WTC11 (cell line): ENCODE measurements around the gene CTBP1.

ENCODE experiments used
- E2F4 ChIP-seq: sonication (generic); formaldehyde crosslinking; IDR thresholded peaks from 2 replicates; pipeline ENCODE4 v1.8.1; 2022; ENCODE audit warnings: low read depth, mild to moderate bottlenecking, moderate library complexity, missing genetic modification reagents, borderline replicate concordance
- IRF1 ChIP-seq: sonication (generic); formaldehyde crosslinking; IDR thresholded peaks from 2 replicates; pipeline ENCODE4 v1.8.0; 2023; ENCODE audit warnings: missing genetic modification reagents
- SP1 ChIP-seq: sonication (generic); formaldehyde crosslinking; conservative IDR thresholded peaks from 2 replicates; pipeline ENCODE4 v1.8.1; 2022; ENCODE audit warnings: missing genetic modification reagents
- TF ChIP-seq, protein P1 (sequence below): sonication (generic); formaldehyde crosslinking; IDR thresholded peaks from 2 replicates; pipeline ENCODE4 v1.8.1; 2022; ENCODE audit warnings: low read depth, missing genetic modification reagents, borderline replicate concordance

DNA sequence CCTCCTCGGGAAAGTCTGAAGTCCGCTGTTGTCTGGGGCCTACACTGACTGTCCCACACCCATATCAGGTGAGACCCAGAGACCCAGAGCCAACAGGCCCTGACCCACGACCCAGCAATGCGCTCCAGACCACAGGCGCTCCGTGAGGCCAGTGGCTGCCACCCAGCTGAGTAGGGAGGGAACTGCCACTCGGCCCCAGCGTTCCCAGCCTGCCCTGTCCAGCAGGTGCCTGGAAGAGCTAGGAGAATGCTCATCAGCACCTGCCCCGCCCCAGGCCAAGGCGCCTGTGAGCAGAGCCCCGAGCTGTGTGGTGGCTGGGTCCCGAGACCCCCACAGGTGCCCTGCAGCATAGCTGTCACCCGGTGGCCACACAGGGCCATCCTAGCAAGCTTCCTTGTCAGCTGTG, 79.2 kb downstream of the CTBP1 start:
- TF ChIP-seq IRF1 (CRISPR knock-in tag) (no peak), SP1 (CRISPR knock-in tag) (no peak), E2F4 (no peak)
- TF ChIP-seq, protein P1, sequence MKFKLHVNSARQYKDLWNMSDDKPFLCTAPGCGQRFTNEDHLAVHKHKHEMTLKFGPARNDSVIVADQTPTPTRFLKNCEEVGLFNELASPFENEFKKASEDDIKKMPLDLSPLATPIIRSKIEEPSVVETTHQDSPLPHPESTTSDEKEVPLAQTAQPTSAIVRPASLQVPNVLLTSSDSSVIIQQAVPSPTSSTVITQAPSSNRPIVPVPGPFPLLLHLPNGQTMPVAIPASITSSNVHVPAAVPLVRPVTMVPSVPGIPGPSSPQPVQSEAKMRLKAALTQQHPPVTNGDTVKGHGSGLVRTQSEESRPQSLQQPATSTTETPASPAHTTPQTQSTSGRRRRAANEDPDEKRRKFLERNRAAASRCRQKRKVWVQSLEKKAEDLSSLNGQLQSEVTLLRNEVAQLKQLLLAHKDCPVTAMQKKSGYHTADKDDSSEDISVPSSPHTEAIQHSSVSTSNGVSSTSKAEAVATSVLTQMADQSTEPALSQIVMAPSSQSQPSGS, result no peak
